ENCODE data around the gene OR10D3.

Gene OR10D3

GRCh38 chr11:124176925-124177715 is 6.0 kb upstream of the OR10D3 start:
- no peak for DNase-seq (ENCODE audit: low spot score)
- no peak overlapping the region for H3K27ac ChIP-seq (ENCODE audit: poor library complexity, severe bottlenecking)
- no peak for ATAC-seq (ENCODE audit: low read depth)
- H3K4me1 ChIP-seq (ENCODE audit: insufficient read depth, poor library complexity, severe bottlenecking): peaks cover 10% of the 10 kb centered on the region
- H3K36me3 ChIP-seq (ENCODE audit: low read depth): no peaks in the 10 kb centered on the region
- no peaks in the 10 kb centered on the region for H3K27me3 ChIP-seq (ENCODE audit: insufficient read depth, poor library complexity, severe bottlenecking)
- TF ChIP-seq CTCF (IDR thresholded peaks at IDR 0.05; ENCODE audit: poor library complexity, severe bottlenecking): no peak
- H3K9me3 ChIP-seq (ENCODE audit: severe bottlenecking): no peaks in the 10 kb centered on the region
- H3K4me3 ChIP-seq (ENCODE audit: severe bottlenecking): no peak overlapping the region

- H3K9me3 ChIP-seq (ENCODE audit: severe bottlenecking): no peaks in the 10 kb centered on the region
- DNase-seq (ENCODE audit: low spot score) (no peak), ATAC-seq (ENCODE audit: low read depth) (peak; percentile 45; the same call in 1 of the 3 replicates)
- H3K36me3 ChIP-seq (ENCODE audit: low read depth): no peaks in the 10 kb centered on the region
- no peak overlapping the region for H3K4me3 ChIP-seq (ENCODE audit: severe bottlenecking)
- peaks cover 10% of the 10 kb centered on the region for H3K4me1 ChIP-seq (ENCODE audit: insufficient read depth, poor library complexity, severe bottlenecking)
- TF ChIP-seq CTCF (IDR thresholded peaks at IDR 0.05; ENCODE audit: poor library complexity, severe bottlenecking): no peak
- no peak overlapping the region for H3K27ac ChIP-seq (ENCODE audit: poor library complexity, severe bottlenecking)
- H3K27me3 ChIP-seq (ENCODE audit: insufficient read depth, poor library complexity, severe bottlenecking): no peaks in the 10 kb centered on the region
Observed at GRCh38 chr11:124179310-124179709, 3.8 kb upstream of the OR10D3 start.

GRCh38 chr11:124190298-124191139 is 7.4 kb downstream of the OR10D3 start:
- no peak for TF ChIP-seq CTCF (IDR thresholded peaks at IDR 0.05; ENCODE audit: poor library complexity, severe bottlenecking)
- H3K4me1 ChIP-seq (ENCODE audit: insufficient read depth, poor library complexity, severe bottlenecking): no peaks in the 10 kb centered on the region
- H3K27me3 ChIP-seq (ENCODE audit: insufficient read depth, poor library complexity, severe bottlenecking): no peaks in the 10 kb centered on the region
- no peaks in the 10 kb centered on the region for H3K36me3 ChIP-seq (ENCODE audit: low read depth)
- no peak for ATAC-seq (ENCODE audit: low read depth)
- DNase-seq (ENCODE audit: low spot score): no peak
- no peak overlapping the region for H3K4me3 ChIP-seq (ENCODE audit: severe bottlenecking)
- H3K27ac ChIP-seq (ENCODE audit: poor library complexity, severe bottlenecking): no peak overlapping the region
- H3K9me3 ChIP-seq (ENCODE audit: severe bottlenecking): no peaks in the 10 kb centered on the region

GRCh38 chr11:124193221-124194010 is 10.3 kb downstream of the OR10D3 start:
- DNase-seq (ENCODE audit: low spot score) (no peak), ATAC-seq (ENCODE audit: low read depth) (no peak)
- no peak overlapping the region for H3K27ac ChIP-seq (ENCODE audit: poor library complexity, severe bottlenecking)
- no peaks in the 10 kb centered on the region for H3K27me3 ChIP-seq (ENCODE audit: insufficient read depth, poor library complexity, severe bottlenecking)
- no peaks in the 10 kb centered on the region for H3K4me1 ChIP-seq (ENCODE audit: insufficient read depth, poor library complexity, severe bottlenecking)
- no peak overlapping the region for H3K4me3 ChIP-seq (ENCODE audit: severe bottlenecking)
- no peaks in the 10 kb centered on the region for H3K36me3 ChIP-seq (ENCODE audit: low read depth)
- TF ChIP-seq CTCF (IDR thresholded peaks at IDR 0.05; ENCODE audit: poor library complexity, severe bottlenecking): no peak
- H3K9me3 ChIP-seq (ENCODE audit: severe bottlenecking): no peaks in the 10 kb centered on the region

Data from RWPE2 (cell line).